ENCODE data around the gene ZNF487. TPM values are rescaled to one million over a fixed set of nuclear protein-coding genes. Genes with fewer than 3 reads are reported as not detected.

ZNF487 gene
- total and polyA plus RNA-seq, 10 of the 15 experiments (the other 5 are each of a cell fraction or from before 2014, with no cell fraction given) = 0.74 to 2.1 (median 1.1) TPM

- TF ChIP-seq BACH1 (IDR thresholded peaks at IDR 0.05; ENCODE audit: borderline replicate concordance) = no peak; the same call in 1 of the 2 replicates
These were observed 32.8 kb upstream of the ZNF487 start (continued) for GRCh38 chr10:43403911-43404703.

- no TSS peak for BruUV-seq (replicated peaks)
- Histone ChIP-seq H3K79me2 (ENCODE audit: control insufficient read depth, insufficient read depth, low read length) (peaks cover 96% of the 10 kb centered on the region), H3K4me1 (ENCODE audit: control insufficient read depth, insufficient read depth, low read length) (peaks cover 21% of the 10 kb centered on the region), H3K9me3 (replicated peaks; ENCODE audit: control insufficient read depth, insufficient read depth, low read length) (no peaks in the 10 kb centered on the region), H3K27ac (ENCODE audit: control insufficient read depth, insufficient read depth) (peak overlapping the region; percentile 45; the same call in 1 of the 2 replicates), H3K9ac (ENCODE audit: control insufficient read depth, insufficient read depth, low read length) (peak overlapping the region; percentile 92), H3K27me3 (replicated peaks in 1 of 2; ENCODE audit: control insufficient read depth in 2 of 2, insufficient read depth in 2 of 2, low read length in 1 of 2) (no peaks in the 10 kb centered on the region), H3K4me2 (ENCODE audit: control insufficient read depth, insufficient read depth) (peak overlapping the region; percentile 76), H3K4me3 (peak overlapping the region; percentile 98), H2AFZ (ENCODE audit: control insufficient read depth, low read depth, low read length) (no peak overlapping the region), H3K36me3 (ENCODE audit: control insufficient read depth in 2 of 2, insufficient read depth in 2 of 2, low read length in 1 of 2) (peaks cover 0 to 9% of the 10 kb centered on the region in 2 experiments; a peak in 3 of 4 replicates), H4K20me1 (ENCODE audit: control insufficient read depth, insufficient read depth) (peaks cover 7% of the 10 kb centered on the region)
- in situ Hi-C loops (cut with MboI) (loop anchor here (10.0 to 25.0 kb wide), 4 partner anchors 267 to 1560 kb away; partner anchors contain the start of genes CSGALNACT2 and ZNF33B), intact Hi-C loops (cut with micrococcal nuclease; ENCODE audit: unreplicated experiment) (loop anchor here (2.0 to 5.0 kb wide), 3 partner anchors 16 to 267 kb away; partner anchors contain the start of gene CSGALNACT2)
- no peak for DNase-seq (ENCODE audit: low read depth, low spot score)
- RAD21 ChIA-PET (ENCODE audit: unreplicated experiment) = interaction anchor here (0.7 to 1.5 kb wide), 2 partner anchors 48 to 1475 kb away, joined by 3 to 4 read pairs; no protein-coding TSS in a partner anchor
- WGBS (ENCODE audit: insufficient coverage, insufficient replicate concordance, low lambda C conversion rate, missing lambda C conversion rate) = 1% methylated on average over 6 of the region's 6 CpGs
- CTCF ChIA-PET = no interaction called here
- SMC1A ChIA-PET (ENCODE audit: uncharacterized antibody, unreplicated experiment) = no interaction called here
- no peak for ATAC-seq
- POLR2A ChIA-PET = interaction anchor here (0.7 to 3.4 kb wide), 2 partner anchors 9 to 1563 kb away, joined by 3 to 19 read pairs; no protein-coding TSS in a partner anchor
- FAIRE-seq = no peak
- TF ChIP-seq PAX5 (IDR thresholded peaks at IDR 0.05; ENCODE audit: borderline replicate concordance, low read depth, low read length) (no peak), CTCF (IDR thresholded peaks at IDR 0.05 in 2 of 3, conservative IDR thresholded peaks at IDR 0.05 in 1 of 3; ENCODE audit: control insufficient read depth in 2 of 3, extremely low read depth in 1 of 3, insufficient read depth in 1 of 3, low read depth in 3 of 3, low read length in 3 of 3) (no peak), PKNOX1 (IDR thresholded peaks at IDR 0.05) (no peak), HDAC6 (IDR thresholded peaks at IDR 0.05; ENCODE audit: unreplicated experiment) (no peak), ELK1 (IDR thresholded peaks at IDR 0.05; ENCODE audit: low read depth, low read length) (no peak), TCF12 (IDR thresholded peaks at IDR 0.05; ENCODE audit: low read depth, low read length) (no peak), BMI1 (IDR thresholded peaks at IDR 0.05; ENCODE audit: borderline replicate concordance) (no peak), ZBED1 (IDR thresholded peaks at IDR 0.05; ENCODE audit: borderline replicate concordance) (no peak), MTA2 (IDR thresholded peaks at IDR 0.05; ENCODE audit: low read depth) (no peak), ZBTB11 (CRISPR knock-in tag; IDR thresholded peaks at IDR 0.05) (no peak), FOXK2 (IDR thresholded peaks at IDR 0.05) (no peak), MXI1 (IDR thresholded peaks at IDR 0.05; ENCODE audit: low read depth, low read length) (no peak)
These were observed 32.2 kb upstream of the ZNF487 start for GRCh38 chr10:43404704-43405084.

All from GM12878 (cell line).